HG02938 (cell line): ENCODE results near the gene TEKT5.
"Not testable (repeated sequence)": the region's sequence is repeated elsewhere in the genome, so short reads cannot be mapped to it uniquely, and the experiment has no call there.

ENCODE experiments used
- ATAC-seq: cut with Tn5 transposase; IDR thresholded peaks from one replicate; pipeline ENCODE4 v1.9.1; 2021; ENCODE audit warnings: mild to moderate bottlenecking, moderate library complexity; ENCODE audit not compliant: unreplicated experiment

TEKT5 gene

DNA sequence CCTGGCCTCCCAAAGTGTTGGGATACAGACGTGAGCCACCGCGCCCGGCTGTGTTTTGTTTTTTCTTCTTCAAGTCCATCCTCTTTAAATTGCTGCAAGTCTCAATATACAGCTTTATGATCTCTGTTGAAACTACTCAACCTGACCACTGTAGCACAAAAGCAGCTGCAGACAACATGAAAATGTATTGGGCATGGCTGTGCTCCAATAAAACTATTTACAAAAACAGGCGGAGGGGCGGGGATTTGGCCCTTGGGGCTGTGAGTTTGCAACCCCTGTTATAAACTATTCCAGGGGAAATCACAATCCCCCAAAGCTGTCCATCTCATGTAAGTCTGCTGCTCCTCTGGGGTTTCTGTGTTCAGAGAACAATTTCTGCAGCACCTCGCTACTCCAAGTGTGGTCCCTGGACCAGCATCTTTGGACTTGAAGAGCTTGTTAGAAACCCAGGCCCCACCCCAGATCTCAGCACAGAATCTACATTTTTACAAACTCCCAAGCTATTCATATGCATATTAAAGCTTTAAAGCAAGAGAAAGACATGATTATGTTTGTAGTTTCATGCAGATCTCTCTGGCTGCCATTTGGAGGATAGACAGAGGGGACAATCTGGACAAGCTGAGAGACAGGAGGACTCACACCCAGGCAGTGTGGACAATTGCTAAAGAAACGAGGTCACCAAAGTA is 33.6 kb downstream of the TEKT5 start:
- no peak for ATAC-seq

DNA sequence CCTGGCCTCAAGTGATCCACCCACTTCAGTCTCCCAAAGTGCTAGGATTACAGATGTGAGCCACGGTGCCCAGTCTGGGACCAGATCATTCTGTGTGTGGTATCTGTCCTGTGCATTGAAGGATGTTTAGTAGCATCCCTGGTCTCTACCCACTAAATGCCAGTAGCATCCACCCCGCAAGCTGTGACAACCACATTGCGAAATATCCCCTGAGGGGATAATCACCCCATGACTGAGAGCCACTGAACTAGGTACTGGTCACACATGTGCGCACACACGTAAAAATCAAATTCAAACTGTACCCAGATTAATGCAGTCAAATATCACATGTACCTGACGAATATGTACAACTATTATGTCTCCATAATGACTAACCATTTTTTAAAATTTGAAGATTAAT is 35.8 kb downstream of the TEKT5 start:
- no peak for ATAC-seq

DNA sequence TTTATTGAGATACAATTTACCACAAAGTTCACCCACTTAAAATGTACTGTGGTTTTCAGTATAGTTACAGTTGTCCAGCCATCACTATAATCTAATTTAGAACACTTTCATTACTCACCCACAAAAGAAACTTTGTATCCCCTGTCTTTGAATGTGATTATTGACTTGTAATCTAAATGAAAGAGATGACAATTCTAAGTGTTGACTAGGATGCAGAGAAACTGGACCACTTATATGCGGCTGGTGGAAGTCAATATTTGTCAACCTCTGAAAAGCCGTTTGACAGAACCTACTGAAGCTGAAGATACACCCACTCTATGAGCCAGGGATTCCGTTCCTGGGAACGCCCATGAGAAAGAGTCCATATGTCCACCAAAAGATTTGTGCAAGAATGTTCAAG is 36.8 kb downstream of the TEKT5 start:
- ATAC-seq, result no peak

DNA sequence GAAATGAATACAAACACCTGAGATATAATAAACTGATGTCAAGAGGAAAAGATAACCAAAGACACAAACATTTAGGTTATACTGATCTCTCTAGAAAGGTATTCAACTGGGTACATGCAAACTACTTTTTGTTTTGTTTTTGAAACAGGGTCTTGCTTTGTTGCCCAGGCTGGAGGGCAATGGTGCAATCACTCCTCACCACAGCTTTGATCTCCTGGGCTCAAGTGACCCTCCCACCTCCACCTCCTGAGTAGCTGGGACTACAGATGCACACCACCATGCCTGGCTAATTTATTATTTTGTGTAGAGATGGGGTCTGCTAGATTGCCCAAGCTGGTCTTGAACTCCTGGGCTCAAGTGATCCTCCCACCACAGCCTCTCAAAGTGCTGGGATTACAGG is 38.1 kb downstream of the TEKT5 start:
- ATAC-seq, result no peak

DNA sequence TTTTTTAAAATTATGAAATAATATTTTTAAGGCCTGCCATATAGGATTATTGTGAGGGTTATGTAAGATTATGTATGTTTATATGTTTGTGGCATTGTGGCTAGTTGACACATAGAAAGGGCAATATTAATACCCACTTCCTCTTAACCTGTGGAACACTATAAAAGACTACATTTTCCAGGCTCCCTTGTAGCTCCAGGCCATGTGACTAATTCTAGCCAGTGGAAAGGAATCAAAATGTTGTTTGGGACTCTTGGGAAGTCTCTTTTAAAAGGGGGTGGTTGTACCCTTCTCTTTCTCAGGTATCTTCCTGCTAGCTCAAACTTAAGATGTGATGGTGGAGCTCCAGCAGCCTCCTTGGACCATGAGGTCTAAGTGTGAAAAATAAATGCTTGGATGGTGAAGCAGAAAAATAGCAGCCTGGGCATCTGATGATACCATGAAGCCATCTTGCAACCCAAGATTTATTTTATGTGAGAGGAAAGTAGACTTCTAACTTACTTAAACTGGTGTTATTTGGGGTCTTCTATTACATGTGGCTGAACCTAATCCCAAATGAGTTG is 39.2 kb downstream of the TEKT5 start:
- ATAC-seq, result no peak

DNA sequence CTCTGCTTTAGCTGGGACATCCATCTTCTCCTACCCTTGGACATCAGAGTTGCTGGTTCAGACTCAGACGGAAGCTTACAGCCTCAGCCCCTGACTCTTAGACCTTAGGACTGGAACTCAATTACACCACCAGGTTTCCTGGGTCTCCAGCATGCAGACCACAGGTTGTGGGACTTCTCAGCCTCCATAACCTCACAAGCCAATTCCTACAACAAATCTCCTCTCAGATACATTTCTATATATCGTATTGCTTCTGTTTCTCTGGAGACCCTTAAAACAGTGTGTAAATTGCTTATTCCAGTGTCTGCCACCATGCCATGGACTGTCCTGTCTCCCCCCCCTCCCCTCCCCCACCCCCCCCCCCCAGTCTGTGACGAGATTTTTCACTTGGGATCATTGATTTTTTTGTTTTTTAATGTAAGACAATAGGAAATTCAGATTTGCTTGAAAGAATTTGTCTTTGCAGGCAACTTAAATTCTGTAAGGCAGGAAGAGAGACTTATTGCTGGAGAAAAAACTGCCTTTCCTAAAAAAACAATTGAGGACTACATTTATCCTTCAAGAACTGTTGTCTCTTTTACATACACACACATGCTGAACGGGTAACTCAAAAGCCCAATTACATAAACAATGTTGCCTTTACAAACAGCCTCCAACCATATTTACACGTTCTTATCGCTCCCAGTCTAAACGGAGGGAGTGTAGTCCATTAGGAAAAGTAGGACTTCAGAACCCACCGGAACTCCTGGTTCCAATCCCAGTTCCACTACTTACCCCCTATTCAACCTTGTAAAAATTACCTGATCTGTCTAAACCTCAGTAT is 39.9 kb downstream of the TEKT5 start:
- no peak for ATAC-seq

DNA sequence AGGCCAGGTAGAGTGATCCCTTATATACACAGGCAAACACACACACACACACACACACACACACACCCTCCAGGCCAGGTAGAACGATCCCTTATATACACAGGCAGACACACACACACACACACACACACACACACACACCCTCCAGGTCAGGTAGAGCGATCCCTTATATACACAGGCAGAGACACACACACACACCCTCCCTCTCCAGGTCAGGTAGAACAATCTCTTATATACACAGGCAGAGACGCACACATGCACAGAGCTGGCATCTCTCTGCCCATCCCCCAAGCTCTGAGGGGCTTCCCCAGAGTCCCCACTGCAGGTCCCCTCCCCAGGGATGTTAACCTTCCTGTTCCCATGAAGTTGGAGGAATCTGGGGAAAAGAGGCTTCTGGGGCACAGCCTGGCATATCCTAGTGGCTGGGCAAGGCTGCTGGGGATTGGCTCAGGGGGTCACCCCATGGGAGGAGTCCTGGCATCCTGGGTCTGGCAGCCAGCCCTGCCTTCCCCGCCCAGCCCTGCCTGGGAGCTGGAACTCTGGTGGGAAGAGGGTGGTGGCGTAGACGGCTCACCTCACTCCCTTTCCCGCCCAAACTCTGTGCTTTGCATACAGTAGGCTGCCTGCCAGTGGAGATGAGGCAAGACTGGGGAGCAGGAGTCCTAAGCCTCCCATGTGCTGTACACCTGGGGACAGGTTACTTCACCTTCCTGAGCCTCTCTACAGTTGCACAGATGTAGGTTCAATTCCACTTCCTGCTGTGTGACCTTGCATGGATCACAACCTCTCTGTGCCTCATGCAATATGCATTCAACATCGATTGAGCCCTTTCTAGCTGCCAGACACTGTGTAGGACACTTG is 41.8 kb downstream of the TEKT5 start:
- no peak for ATAC-seq

DNA sequence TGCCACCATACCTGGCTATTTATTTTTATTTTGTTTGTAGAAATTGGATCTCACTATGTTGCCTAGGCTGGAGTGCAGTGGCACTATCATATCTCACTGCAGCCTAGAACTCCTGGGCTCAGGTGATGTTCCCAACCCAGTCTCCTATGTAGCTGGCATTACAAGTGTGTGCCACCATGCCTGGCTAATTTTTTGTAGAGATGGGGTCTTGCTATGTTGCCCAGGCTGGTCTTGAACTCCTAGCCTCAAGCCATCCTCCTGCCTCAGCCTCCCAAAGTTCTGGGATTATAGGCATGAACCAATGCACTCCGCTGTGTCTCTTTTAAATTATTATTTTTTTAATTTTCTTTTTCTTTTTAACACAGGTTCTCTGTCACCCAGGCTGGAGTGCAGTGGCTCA is 45.6 kb downstream of the TEKT5 start:
- not testable (repeated sequence) for ATAC-seq

DNA sequence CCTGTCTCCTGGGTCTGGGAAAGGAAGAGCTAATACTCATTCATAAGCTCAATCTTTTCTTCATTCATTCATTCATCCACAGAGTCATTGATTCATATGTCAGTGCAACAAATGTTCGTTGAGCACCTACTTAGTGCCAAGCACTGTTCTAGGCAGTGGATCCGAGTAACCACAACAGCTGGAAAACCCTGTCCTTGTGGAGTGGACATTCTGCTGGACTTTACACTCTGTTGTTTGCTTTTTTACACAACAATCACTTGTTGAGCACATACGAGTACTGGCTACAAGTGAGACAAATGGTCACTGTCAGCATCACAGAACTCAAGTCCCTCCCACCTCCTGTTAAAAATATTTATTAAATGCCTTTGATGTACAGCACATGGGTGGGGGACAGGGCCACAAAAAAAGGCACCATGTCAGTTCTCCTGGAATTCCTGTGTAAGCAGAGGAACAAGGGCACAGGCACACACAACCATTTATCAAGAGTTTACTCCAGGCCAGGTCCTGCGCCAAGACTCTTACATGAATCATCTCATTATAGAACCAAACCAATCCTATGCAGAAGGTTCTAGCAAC is 46.9 kb downstream of the TEKT5 start:
- no peak for ATAC-seq

DNA sequence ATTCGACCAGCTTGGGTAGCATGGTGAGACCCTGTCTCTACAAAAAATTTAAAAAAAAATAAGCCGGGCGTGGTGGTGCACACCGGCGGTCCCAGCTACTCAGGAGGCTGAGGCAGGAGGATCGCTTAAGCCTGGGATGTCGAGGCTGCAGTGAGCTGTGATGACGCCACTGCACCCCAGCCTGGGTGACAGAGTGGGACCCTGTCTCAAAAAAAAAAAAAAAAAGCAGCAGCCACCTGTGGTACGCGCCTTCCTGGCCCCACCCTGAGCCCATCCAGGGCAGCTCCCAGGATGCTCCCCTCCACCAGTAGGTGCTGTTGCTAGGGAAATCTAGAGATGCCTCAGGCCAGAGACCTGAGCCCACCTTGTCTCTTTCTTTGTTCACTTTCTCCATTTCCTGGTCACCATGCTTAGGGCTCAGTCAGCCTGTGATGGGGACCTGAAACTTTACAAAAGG is 47.4 kb downstream of the TEKT5 start:
- no peak for ATAC-seq

DNA sequence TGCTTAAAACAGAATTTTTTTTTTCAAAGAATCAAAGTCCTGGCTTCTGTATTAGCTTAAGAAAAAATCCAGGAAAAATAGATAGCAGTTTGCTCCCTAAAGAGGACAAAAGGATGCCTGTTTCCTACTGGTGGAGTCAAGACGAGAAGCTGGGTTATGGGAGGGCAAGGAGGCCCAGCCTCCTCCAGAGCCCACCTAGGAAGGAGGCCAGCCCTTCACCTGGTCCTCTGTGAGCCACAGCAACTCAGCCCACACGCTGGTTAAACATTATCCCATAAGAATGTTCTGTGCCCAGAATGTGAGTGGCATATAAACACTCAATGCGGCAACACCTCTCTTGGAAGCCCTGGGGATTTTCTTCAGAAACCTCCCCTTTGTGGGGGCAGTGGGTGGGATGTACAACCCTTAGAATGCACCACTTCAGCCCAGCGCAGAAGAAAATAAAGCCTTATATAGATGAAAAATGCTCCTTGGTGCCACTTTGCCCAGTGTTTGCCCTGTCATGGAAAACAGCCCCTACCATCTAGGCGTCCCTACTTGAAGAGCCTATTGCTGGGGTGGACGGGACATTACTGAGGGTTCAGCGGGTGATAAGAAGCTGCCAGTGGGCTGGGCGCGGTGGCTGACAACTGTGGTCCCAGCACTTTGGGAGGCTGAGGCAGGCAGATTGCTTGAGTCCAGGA is 48.0 kb downstream of the TEKT5 start:
- ATAC-seq, result no peak

DNA sequence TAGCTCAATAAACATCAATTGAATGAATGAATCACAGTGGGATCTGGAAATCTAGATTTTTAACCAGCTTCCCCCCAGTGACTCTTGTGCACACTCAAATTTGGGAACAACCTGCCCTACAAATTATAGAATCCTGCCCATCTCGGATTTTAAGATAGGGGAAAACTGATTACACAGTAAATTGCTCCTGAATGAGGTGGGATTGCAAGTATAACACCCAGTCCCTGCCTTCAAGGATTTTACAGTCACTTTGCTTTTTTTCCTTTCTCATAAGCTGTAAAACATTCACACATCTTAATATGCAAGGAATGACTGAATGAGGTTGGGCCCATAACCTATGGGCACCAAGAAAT is 48.5 kb downstream of the TEKT5 start:
- no peak for ATAC-seq

DNA sequence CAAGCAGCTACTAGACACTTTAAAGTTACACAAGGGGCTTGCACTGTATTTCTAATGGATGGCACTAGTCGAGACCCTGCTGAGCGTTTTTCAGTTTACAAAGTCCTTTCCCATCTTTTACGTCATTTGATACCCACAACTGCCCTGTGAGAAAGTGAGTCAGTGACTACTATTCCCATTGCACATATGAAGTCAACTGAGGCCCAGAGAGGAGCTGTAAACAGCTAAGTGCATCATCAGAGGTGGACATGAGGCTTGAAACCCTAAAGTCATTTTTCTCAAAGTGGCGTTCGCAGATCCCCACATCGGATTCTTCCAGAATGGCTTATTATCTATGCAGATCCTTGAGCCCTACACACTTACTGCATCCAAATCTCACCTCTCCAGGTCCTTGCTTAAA is 50.6 kb downstream of the TEKT5 start:
- ATAC-seq, result no peak

DNA sequence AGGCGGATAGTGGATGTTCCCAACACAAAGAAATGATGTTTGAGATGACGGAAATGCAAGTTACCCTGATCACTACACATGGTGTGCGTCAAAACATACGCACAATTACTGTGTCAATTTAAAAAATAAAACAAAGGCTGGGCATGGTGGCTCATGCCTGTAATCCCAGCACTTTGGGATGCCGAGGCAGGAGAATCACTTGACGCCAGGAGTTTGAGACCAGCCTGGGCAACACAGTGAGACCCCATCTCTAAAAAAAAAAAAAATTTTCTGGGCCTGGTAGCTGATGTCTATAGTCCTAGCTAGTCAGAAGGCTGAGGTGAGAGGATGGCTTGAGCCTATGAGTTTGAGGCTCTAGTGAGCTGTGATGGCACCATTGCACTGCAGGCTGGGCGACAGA is 51.8 kb downstream of the TEKT5 start:
- ATAC-seq, result no peak

DNA sequence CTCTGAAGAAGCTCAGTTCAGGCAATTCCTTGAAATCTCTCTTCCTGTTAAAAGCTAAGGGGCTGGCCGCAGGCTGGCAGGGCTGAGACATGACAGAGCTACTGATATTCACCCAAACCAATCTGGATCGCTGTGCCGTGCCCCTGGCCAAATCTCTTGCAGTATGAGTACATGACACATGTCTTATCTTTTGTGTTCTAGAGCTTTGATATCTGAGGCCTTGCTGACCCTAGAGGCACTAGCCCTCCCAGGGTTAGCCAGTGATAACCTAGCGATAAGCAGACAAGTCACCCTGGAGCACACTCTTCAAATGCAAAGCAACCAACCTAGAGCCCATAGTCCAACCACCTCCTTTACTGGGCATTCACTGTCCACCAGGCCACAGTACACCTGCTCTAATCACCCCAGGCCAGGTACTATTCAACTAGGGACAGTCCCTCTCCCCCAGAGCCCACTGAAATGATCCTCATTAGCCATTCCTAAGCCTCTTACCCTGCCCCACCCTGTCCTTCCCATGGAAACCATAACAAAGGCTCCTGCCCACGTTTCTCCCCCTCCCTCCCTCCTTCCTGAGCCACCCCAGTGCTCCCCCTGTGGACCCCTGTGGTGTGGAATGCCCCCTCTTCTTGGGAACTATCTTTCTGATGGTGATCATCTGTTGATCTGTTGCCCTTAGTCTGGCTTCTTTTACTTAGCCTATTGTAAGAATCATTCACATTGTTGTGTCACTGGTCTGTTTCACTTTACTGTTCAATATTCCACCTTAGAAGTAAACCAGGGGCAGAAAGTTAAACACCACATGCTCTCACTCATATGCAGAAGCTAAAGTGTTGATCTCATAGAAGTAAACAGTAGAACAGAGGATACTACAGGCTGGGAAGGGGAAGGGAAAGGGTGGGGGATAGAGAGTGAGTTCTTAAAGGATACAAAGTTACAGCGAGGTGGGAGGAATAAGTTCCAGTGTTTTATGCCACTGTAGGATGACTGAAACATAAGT is 52.5 kb downstream of the TEKT5 start:
- no peak for ATAC-seq

DNA sequence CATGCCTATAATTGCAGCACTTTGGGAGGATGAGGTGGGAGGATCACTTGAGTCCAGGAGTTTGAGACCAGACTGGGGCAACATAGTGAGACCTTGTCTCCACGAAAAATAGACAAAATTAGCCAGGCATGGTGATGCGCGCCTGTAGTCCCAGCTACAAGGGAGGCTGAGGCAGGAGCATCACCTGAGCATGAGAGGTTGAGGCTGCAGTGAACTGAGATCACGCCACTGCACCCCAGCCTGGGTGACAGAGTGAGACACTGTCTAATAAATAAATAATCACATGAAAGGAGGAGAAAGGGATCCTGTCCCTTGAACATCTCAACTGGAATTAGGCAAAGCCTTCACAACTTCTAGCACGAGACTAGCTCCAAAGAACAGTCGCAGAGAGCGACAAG is 53.2 kb downstream of the TEKT5 start:
- no peak for ATAC-seq

DNA sequence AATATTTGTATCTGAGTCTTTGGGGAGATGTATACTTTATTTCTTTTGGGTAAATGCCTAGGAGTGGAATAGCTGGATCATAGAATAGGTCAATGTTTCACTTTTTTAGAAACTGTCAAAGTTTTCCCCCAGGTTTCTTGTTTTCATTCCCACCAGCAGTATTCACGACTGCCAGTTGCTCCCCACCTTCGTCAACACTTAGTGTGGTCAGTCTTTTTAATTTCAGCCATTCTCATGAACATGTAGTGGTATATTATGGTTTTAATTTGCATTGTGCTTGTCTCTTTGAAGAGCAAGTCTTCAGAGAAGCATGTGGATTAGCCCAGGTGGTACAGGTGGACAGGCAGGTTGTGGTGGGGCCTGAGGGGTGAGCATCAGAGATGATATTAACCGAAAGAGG is 53.8 kb downstream of the TEKT5 start:
- ATAC-seq, result no peak

DNA sequence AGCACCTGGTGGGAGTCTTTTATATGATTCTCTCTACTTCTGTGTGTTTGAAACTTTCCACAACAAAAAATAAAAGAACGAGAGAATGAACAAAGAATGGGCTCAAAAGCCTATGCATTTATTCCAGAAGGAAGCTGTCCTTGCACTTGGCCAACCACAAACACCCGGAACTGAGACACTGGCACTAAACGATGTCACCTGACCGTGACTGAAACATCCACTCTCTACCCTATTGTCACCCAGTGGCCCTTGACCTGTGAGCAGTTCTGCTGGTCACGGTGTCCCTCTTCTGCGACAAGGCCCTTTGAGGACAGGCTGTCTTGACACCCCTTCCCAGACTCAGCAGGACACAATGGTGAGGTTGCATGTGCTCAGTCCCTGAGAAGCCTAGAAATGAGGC is 56.6 kb downstream of the TEKT5 start:
- no peak for ATAC-seq

DNA sequence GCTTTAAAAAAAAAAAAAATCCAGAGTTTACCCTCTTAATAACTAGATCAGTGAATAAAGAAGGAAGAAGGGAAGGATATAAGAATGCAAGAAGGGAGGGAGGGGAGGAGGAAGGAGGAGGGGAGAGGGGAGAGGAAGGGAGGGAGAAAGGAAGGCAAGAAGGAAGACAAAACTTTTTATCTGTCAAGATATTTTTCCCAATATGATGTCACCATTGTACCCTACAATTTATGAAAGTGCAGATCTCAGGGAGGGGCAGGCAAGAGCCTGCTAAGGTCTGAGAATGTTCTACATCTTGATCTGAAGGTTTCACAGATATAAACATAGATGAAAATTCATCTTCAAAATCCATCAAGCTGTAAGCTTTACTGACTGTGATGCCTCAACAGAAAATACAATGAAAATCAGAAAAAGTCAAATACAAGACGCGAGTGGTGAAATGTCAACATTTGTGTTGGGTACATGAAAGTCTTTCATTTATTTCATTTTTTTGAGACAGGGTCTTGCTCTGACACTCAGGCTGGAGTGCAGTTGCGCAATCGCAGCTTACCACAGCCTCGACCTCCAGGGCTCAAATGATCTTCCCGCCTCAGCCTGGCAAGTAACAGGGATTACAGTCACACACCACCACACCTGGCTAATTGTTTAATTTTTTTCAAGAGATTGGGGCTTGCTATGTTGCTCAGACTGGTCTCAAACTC is 57.2 kb downstream of the TEKT5 start:
- ATAC-seq, result no peak
